H7 (cell line): Measurements from ENCODE around the gene RAB25. TPM values are rescaled to one million over a fixed set of nuclear protein-coding genes. Genes with fewer than 3 reads are reported as not detected.
A peak's percentile ranks its signal among the peaks of the same experiment; 100 is the strongest.
"Not testable (repeated sequence)": the region's sequence is repeated elsewhere in the genome, so short reads cannot be mapped to it uniquely, and the experiment has no call there.

Source experiments
- DNase-seq: peaks from one replicate; pipeline ENCODE4 v3.0.0; 2012
- H3K27me3 ChIP-seq: 2 replicates; pipeline ENCODE4 v1.6.0; 2011; ENCODE audit warnings: mild to moderate bottlenecking, low read length; ENCODE audit not compliant: control insufficient read depth, insufficient read depth
- H3K36me3 ChIP-seq: replicated peaks from 2 replicates; pipeline ENCODE4 v1.5.1; 2011; ENCODE audit warnings: low read length; ENCODE audit not compliant: control insufficient read depth, insufficient read depth
- H3K4me3 ChIP-seq: 2 replicates; pipeline ENCODE4 v1.5.1; 2011; ENCODE audit warnings: low read depth, mild to moderate bottlenecking, control low read depth, low read length, moderate library complexity; ENCODE audit not compliant: insufficient read depth
- total RNA-seq: library from RNA; depleted of rRNA; stranded (reverse); fragments of >200 nt; shearing (Covaris generic); gene quantifications from 2 replicates; pipeline ENCODE4 v1.2.3, GENCODE V29; 2014

RAB25 gene
- total RNA-seq, 1 experiment from 2014 or later = 18.3 TPM

DNA sequence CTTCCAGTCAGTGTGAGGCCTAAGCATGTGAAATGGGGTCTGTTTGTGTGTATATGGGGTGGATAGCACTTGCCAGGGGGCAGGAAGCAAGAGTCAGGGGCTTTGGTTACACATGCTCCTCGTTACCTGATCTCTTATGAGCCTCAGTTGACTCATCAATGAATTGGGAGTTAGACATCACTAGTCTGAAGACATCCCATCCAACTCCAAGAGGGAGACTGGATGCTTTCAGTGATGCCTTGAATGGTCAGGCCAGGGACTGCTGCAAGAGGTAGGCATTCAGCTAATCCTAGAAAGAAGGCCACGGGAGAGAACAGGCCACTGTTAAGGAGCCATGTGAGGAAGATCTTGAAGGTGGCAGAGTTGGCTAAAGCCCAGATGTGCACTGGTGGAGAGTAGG lies 6.3 kb downstream of the RAB25 start:
- Histone ChIP-seq H3K36me3 (peaks cover 10% of the 10 kb centered on the region), H3K4me3 (no peak overlapping the region), H3K27me3 (no peaks in the 10 kb centered on the region)
- no peak for DNase-seq

DNA sequence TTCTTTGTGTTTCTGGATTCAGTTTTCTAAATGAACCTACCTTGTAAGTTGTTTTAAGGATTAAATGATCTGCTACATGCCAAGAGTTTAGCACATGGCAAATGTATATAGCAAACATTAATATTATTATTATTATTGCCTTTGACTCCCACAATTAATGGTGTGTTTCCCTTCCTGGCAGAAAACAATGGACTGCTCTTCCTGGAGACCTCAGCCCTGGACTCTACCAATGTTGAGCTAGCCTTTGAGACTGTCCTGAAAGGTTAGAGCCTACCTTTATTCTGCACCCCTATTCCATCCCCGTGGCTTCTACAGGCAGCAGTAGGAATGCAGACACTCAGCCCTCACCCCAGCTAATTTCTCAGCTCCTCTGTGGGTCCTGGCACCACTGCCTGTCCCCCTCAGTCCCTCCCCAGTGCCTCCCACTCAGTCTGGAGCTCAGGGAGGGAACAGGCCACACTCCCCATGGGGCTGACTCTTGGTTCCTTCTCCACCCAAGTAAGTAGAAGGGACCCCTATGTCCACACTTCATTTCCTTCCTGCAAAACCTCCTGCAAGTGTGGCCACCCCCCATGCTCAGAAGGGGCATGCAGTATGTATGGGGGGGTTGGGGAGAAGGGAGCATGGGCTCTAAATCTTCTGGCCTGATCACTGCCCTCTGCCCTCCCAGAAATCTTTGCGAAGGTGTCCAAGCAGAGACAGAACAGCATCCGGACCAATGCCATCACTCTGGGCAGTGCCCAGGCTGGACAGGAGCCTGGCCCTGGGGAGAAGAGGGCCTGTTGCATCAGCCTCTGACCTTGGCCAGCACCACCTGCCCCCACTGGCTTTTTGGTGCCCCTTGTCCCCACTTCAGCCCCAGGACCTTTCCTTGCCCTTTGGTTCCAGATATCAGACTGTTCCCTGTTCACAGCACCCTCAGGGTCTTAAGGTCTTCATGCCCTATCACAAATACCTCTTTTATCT lies 8.8 kb downstream of the RAB25 start:
- Histone ChIP-seq H3K36me3 (peaks cover 15% of the 10 kb centered on the region), H3K27me3 (no peaks in the 10 kb centered on the region)
- no peak for DNase-seq

DNA sequence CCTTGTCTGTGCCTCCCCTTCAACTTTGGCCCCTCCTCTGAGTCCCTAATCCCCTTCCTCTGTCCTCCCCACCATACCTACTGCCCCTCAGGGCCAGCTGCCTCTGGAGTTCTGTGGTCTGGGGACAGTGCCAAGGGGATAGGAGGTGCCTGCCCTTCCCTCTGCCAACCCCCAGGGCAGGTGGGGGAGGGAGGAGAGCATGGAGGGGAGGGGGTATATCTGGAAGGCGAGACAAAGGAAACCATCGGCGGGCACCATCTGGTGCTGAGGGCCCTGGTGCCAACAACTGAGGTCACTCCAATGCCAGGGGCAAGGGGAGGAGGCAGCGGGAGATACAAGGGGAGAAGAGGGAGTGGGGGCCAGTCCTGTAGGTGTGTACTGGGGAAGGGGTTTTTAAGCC lies 9.6 kb downstream of the RAB25 start:
- Histone ChIP-seq H3K36me3 (peaks cover 15% of the 10 kb centered on the region), H3K4me3 (no peak overlapping the region), H3K27me3 (no peaks in the 10 kb centered on the region)
- peak; percentile 43 for DNase-seq

More for the DNA sequence above, 8.8 kb downstream of the RAB25 start:
- no peak overlapping the region for H3K4me3 ChIP-seq

DNA sequence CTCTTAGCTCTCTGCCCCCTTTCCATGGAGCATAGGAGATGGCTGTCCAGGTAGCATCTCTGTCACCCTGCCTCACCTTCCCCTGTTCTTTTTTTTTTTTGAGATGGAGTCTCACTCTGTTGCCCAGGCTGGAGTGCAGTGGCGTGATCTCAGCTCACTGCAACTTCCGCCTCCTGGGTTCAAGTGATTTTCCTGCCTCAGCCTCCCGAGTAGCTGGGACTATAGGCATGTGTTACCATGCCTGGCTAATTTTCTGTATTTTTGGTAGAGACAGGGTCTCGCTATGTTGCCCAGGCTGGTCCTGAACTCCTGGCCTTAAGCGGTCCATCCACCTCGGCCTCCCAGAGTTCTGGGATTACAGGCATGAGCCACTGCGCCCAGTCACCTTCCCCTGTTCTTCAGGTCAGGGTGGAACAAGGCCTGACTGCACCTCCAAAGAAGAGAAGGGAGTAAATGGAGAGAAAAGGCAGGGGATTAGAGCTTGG lies 10.4 kb downstream of the RAB25 start:
- not testable (repeated sequence) for DNase-seq, H3K27me3 ChIP-seq, H3K4me3 ChIP-seq
- H3K36me3 ChIP-seq = peaks cover 20% of the 10 kb centered on the region

DNA sequence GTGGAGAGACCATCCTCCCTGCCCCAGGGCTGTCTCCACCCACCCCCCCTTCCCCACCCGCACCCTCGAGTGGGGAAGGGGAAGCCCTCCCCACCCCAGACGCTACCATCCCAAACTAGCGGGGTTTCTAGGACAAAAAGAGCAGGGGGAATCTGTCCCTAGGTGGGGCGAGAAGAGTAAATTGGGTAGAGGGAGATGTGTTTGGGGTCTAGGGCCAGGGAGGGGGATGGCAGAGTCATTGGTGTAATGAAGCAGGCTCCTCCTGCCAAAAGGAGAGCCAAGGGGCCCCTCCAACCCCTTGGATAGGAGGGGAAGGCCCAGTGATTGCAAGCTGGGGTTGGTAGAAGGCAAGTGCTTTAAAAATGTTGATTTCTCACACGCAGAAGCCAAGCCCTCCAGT lies 11.3 kb downstream of the RAB25 start:
- peaks cover 20% of the 10 kb centered on the region for H3K36me3 ChIP-seq
- DNase-seq = no peak
- H3K27me3 ChIP-seq = no peaks in the 10 kb centered on the region
- H3K4me3 ChIP-seq = no peak overlapping the region

DNA sequence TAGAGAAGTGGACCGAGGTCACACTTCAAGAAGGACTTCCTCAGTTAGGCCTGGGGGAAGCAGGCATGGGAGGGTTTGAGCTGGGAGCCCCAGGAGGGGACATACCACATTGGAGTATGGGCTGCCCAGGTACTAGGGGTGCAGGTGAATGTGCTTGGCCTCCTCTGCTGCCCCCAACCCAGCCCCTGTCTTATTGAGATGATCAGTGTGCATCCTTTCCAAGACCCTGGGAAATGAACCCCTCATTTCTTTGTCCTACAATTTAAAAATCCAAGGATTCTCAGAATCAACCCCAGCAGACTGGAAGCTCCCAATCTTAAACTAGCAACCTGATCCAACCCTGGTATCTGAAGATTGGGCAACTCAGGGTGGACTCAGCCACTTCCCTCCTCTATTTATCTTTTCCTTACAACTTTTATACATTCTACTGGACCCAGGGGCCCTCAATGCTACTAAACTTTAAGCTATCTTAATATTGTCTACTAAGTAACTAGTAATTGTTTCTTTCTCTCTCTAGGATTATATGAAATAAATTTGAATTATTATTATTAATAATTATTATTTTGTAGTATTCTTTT lies 12.2 kb downstream of the RAB25 start:
- Histone ChIP-seq H3K27me3 (no peaks in the 10 kb centered on the region), H3K36me3 (peaks cover 18% of the 10 kb centered on the region), H3K4me3 (no peak overlapping the region)
- DNase-seq = peak; percentile 30

DNA sequence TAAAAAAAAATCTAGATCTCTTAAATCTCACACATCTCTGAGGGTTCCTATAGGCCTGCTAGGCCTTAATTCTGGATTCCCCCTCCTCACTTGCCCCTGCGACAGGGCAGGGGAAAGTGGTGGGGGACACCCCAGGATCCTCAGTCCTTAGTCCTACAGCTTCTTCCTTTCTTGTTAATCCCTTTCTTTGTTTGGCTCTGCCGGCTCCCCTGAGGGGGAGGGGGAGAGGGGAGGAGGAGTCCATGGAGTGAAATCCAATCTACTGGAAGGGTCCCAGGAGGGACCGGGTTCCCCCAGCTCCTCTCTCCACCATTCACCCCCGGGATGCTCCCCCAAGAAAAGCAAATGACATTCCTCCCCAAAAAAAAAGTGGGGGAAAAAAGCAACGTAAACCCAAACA lies 12.8 kb downstream of the RAB25 start:
- Histone ChIP-seq H3K27me3 (no peaks in the 10 kb centered on the region), H3K36me3 (peaks cover 16% of the 10 kb centered on the region), H3K4me3 (no peak overlapping the region)
- peak; percentile 95 for DNase-seq

DNA sequence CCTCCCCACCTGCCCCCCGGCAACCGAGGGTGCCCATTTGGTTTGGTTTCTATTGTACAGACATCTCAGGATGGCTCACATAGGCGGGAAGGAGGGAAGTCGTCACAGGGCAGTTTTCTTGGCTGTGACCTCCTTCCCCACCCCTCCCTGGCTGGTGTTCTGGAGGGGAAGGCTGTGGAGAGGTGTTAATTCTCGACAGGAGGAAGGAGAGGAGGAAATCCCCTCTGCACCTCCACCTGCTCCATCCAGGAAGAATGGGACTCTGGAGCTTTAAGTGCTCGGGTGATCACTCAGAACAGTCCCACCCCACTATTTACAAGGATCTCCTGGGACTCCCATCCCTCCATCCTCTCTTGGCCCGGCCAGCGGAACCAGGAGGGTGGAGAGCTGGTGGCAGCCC lies 13.7 kb downstream of the RAB25 start:
- Histone ChIP-seq H3K4me3 (no peak overlapping the region), H3K36me3 (peaks cover 15% of the 10 kb centered on the region), H3K27me3 (no peaks in the 10 kb centered on the region)
- DNase-seq = peak; percentile 68

DNA sequence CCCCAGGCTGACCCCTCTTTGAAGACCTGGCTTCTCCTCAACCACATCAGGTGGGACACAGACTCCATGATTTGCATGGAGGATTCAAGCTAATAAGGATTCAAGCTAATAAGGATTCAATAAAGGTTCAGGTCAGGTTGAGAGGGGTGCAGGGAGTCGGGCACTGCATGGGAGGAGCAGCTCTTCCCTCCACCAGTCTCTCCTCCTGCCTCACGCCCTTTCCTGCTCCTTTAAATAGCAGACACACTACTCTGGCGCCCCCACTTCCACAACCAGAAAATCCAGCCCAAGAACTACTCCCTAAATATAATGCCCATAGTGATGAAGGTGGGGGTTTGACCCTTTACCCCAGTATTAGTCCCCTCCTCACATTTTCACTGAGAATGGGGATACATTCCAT lies 14.2 kb downstream of the RAB25 start:
- H3K36me3 ChIP-seq = peaks cover 13% of the 10 kb centered on the region
- no peaks in the 10 kb centered on the region for H3K27me3 ChIP-seq
- DNase-seq = peak; percentile 65
- H3K4me3 ChIP-seq = no peak overlapping the region

DNA sequence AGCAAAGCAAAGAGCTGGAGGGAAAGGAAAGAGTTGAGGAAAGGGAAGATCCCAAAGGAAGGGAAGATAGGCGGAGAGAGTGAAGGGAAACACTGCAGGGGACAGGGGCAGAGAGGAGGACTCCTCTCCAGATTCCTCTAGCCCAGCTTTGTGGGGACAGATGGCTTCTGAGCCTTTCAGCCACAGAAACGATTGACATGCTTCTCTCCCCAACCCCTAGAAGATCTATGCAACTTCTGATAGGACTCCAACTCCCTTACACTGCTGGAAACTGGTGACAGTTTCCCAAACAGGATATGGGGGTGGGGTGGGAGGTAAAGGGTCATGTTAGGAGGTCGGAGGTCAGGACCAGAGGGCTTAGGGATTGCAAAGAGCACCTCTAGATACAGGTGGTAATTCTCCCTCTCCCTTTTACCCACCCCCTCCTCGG lies 14.8 kb downstream of the RAB25 start:
- Histone ChIP-seq H3K4me3 (no peak overlapping the region), H3K27me3 (no peaks in the 10 kb centered on the region), H3K36me3 (peaks cover 13% of the 10 kb centered on the region)
- DNase-seq = no peak

DNA sequence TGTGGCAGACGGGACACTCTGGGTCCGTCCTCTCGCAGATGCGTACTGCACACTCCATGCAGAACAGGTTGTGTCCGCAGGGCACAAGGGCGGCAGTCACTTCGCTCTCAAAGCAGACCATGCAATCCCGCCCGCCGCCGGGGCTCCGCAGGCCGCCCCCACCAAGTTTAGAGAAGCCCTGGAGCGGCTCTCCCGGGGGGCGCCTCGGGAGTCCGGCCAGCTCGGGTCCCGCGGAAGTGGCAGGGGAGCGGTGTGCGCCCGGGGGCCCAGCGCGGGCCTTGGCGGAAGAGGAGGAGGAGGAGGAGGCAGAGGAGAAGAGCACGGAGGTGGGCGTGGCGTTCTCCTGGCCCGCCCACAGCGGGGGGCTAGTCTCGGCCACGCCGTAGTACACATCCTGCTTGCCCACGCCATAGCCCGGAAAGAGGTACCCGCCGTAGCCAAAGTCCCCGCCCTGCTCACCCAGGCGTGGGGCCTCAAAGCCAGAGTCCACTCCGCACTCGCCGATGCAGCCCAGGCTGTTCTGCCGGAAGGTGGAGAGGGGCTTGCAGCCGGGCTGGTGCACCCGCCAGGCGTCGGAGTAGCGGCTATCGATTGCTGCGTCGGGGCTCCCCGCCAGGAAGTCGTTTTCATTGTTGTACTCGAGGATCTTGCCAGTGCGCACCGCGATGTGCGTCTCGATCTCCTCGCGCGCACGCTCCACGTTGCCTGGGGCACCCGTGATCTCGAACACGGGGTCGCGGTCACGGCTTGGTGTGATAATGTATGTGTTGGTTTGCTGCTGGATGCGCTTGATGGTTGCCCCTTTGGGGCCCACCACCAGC lies 15.9 kb downstream of the RAB25 start:
- Histone ChIP-seq H3K36me3 (peaks cover 13% of the 10 kb centered on the region), H3K27me3 (no peaks in the 10 kb centered on the region), H3K4me3 (peak overlapping the region; percentile 30)
- DNase-seq = peak; percentile 88

DNA sequence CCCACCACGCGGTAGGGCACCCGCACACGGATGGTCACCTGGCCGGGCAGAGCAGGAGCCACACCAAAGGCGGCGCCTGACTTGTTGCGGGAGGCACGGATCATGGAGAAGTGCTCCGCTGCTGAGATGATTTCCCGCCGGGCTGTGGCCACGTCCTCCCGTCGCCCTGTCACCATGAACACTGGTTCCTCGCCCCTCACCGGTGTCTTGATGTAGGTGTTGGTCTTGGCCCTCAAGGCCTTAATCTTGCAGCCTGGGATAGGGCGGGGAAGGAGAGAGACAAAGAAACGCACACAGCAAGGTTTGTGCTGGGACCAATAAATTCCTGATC lies 16.4 kb downstream of the RAB25 start:
- Histone ChIP-seq H3K27me3 (no peaks in the 10 kb centered on the region), H3K4me3 (peak overlapping the region; percentile 18), H3K36me3 (peaks cover 13% of the 10 kb centered on the region)
- no peak for DNase-seq

DNA sequence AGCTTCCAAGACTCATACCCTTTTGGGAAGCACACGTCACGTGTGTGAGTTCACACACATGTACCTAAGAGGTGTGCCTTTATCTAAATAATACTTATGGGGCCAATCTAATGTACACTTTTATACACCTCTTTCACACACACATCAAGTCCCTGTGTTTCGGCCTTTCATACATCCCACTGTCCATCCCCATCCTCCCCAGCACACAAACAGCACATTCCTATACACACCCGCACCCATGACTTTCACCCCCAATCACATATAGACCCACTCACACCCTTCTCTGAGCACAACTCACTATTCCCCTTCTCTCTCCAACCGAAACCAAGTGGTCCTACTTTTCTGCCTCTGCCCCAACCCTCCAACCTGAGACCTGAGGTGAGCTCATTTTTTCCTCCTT lies 17.8 kb downstream of the RAB25 start:
- Histone ChIP-seq H3K27me3 (no peaks in the 10 kb centered on the region), H3K36me3 (peaks cover 9% of the 10 kb centered on the region), H3K4me3 (no peak overlapping the region)
- DNase-seq = no peak

DNA sequence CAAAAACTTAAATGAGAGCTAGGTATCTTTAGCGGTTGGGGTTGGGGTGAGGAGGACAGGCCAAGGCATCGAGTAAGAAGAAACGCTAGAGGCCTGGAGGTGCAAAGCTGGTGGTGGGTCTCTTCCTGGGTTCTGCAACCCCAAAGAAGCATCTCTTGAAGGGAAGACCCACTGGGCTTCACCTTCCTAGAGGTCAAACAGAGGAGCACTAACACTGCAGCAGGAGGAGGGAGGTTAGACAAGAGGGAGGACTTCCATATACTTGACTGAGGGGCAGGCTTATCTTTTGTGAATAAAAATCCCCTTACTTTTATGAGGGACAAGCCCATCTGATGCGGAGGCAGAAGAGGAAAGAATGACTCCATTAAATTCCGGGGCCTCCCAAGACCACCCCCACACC lies 18.8 kb downstream of the RAB25 start:
- peak overlapping the region; percentile 96 for H3K4me3 ChIP-seq
- peaks cover 9% of the 10 kb centered on the region for H3K36me3 ChIP-seq
- H3K27me3 ChIP-seq = no peaks in the 10 kb centered on the region
- DNase-seq = no peak
